Ishikawa (cell line): ENCODE data around the gene SAXO1.

Source experiments
- CREB1 ChIP-seq: IDR thresholded peaks from 2 replicates; pipeline ENCODE4 v1.6.1; 2012; ENCODE audit warnings: low read depth
- EP300 ChIP-seq: IDR thresholded peaks from 2 replicates; pipeline ENCODE4 v1.6.1; 2012; ENCODE audit warnings: borderline replicate concordance
- FOXM1 ChIP-seq: IDR thresholded peaks from 2 replicates; pipeline ENCODE4 v1.6.1; 2012; ENCODE audit warnings: low read depth, borderline replicate concordance
- RAD21 ChIP-seq: IDR thresholded peaks from 2 replicates; pipeline ENCODE4 v1.6.1; 2012; ENCODE audit warnings: low read depth
- TAF1 ChIP-seq: IDR thresholded peaks from 2 replicates; pipeline ENCODE4 v1.6.1; 2012; ENCODE audit warnings: low read depth, mild to moderate bottlenecking
- TEAD4 ChIP-seq: IDR thresholded peaks from 2 replicates; pipeline ENCODE4 v1.6.1; 2012
- USF1 ChIP-seq: IDR thresholded peaks from 2 replicates; pipeline ENCODE4 v1.6.1; 2012
- YY1 ChIP-seq: IDR thresholded peaks from 2 replicates; pipeline ENCODE4 v1.6.1; 2012; ENCODE audit warnings: low read depth
- TF ChIP-seq, protein P1 (sequence below): IDR thresholded peaks from 2 replicates; pipeline ENCODE4 v1.6.1; 2012; ENCODE audit warnings: low read depth, mild to moderate bottlenecking

GRCh38 chr9:18985464-18985951, 47.5 kb downstream of the SAXO1 start:
- TF ChIP-seq YY1 (no peak), EP300 (no peak), USF1 (no peak), CREB1 (no peak), TEAD4 (no peak), TAF1 (no peak), RAD21 (no peak), FOXM1 (no peak)
- TF ChIP-seq, protein P1, sequence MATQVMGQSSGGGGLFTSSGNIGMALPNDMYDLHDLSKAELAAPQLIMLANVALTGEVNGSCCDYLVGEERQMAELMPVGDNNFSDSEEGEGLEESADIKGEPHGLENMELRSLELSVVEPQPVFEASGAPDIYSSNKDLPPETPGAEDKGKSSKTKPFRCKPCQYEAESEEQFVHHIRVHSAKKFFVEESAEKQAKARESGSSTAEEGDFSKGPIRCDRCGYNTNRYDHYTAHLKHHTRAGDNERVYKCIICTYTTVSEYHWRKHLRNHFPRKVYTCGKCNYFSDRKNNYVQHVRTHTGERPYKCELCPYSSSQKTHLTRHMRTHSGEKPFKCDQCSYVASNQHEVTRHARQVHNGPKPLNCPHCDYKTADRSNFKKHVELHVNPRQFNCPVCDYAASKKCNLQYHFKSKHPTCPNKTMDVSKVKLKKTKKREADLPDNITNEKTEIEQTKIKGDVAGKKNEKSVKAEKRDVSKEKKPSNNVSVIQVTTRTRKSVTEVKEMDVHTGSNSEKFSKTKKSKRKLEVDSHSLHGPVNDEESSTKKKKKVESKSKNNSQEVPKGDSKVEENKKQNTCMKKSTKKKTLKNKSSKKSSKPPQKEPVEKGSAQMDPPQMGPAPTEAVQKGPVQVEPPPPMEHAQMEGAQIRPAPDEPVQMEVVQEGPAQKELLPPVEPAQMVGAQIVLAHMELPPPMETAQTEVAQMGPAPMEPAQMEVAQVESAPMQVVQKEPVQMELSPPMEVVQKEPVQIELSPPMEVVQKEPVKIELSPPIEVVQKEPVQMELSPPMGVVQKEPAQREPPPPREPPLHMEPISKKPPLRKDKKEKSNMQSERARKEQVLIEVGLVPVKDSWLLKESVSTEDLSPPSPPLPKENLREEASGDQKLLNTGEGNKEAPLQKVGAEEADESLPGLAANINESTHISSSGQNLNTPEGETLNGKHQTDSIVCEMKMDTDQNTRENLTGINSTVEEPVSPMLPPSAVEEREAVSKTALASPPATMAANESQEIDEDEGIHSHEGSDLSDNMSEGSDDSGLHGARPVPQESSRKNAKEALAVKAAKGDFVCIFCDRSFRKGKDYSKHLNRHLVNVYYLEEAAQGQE, result no peak
